IPS DF 6.9 (cell line): ENCODE data around the gene VEGFB.
"Not testable (repeated sequence)": the region's sequence is repeated elsewhere in the genome, so short reads cannot be mapped to it uniquely, and the experiment has no call there.

Experiments used
- DNase-seq: peaks from one replicate; pipeline ENCODE4 v3.0.0-alpha.2; 2013; ENCODE audit warnings: low read depth, low spot score
- H3K27ac ChIP-seq: one replicate; pipeline ENCODE4 v1.5.1; 2013; ENCODE audit warnings: low read length, control low read depth
- H3K27me3 ChIP-seq: 2 replicates; pipeline ENCODE4 v1.6.1; 2013; ENCODE audit warnings: mild to moderate bottlenecking, low read length; ENCODE audit not compliant: control insufficient read depth, insufficient read depth
- H3K36me3 ChIP-seq: 2 replicates; pipeline ENCODE4 v1.6.1; 2013; ENCODE audit warnings: low read length; ENCODE audit not compliant: control insufficient read depth, insufficient read depth
- H3K4me1 ChIP-seq: 2 replicates; pipeline ENCODE4 v1.6.1; 2013; ENCODE audit warnings: low read length; ENCODE audit not compliant: control insufficient read depth, insufficient read depth
- H3K4me3 ChIP-seq: 2 replicates; pipeline ENCODE4 v1.5.1; 2013; ENCODE audit warnings: mild to moderate bottlenecking, low read length
- H3K9me3 ChIP-seq: 2 replicates; pipeline ENCODE4 v1.6.1; 2013; ENCODE audit warnings: low read length, inconsistent platforms; ENCODE audit not compliant: control insufficient read depth, insufficient read depth
- WGBS: extraction: QIAGEN DNeasy Blood & Tissue Kit; methylation state at CpG from one replicate; pipeline ENCODE4 v1.1.7; 2013; ENCODE audit warnings: mixed read lengths, missing lambda C conversion rate; ENCODE audit not compliant: insufficient read length, insufficient coverage; 5-methylcytosine and 5-hydroxymethylcytosine counted together

VEGFB gene

DNA sequence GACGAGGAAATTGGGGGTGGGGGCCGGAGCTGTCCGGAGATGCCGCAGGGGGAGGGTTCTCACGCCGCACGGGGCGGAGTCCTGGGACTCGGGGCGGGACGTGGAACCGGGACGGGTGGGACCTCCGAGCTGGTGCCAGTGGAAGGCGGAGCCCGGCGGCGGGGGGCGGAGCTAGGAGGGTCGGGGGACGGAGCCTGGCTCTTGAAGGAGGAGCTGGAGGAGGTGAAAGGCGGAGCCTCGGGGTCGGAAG is 6.8 kb downstream of the VEGFB start:
- no peaks in the 10 kb centered on the region for H3K27me3 ChIP-seq

DNA sequence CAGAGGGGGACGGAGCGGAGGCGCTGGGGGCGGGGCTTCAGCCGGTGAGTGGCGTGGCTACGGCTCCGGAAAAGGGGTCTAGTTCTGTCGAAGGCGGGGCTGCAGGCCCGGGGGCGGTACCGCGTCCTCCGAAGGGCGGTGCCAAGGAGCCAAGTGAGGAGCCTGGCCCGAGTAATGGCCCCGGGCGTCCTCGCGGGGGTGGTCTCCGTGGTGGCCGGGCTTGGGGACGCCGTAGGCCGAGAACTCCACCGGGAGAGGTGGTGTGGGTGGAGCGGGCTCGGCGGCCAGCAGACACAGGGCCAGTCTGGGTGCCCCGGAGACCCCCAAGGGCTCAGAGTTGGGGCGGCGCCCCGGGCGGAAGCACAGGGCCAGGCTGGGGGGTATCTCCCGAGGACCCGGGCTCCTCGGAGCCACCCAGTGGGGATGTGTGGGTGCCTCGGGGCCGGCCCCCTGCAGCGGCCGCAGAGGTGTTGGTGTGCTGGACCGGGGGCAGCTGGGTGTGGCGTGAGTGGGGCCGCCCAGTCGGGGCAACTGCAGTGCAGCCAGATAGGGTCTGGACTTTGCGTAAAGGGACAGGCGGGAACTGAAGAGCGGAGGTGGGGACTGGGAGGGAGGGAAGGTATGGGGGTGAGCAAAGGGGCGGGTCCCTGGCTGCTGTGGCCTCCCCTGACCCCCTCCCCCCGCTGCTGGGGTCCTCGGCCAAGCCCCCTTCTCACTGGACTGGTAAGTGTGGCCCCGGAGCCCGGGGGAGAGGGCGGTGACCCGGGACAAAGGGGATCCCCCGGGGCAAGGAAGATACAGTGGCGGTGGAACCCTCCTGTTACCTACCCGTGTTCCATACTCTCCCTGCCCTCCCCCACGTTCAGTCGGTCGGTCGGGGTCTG is 7.3 kb downstream of the VEGFB start:
- Histone ChIP-seq H3K27me3 (no peaks in the 10 kb centered on the region), H3K27ac (no peak overlapping the region), H3K4me3 (peak overlapping the region; percentile 57), H3K36me3 (peaks cover 18% of the 10 kb centered on the region; the same call in 1 of the 2 replicates), H3K4me1 (peaks cover 5% of the 10 kb centered on the region), H3K9me3 (no peaks in the 10 kb centered on the region)
- WGBS, result no CpG with 5 or more reads among the region's 63 CpGs
- no peak for DNase-seq

More for the DNA sequence above, 6.8 kb downstream of the VEGFB start:
- DNase-seq, result no peak
- Histone ChIP-seq H3K27ac (no peak overlapping the region), H3K4me1 (peaks cover 5% of the 10 kb centered on the region), H3K36me3 (peaks cover 18% of the 10 kb centered on the region; the same call in 1 of the 2 replicates), H3K9me3 (no peaks in the 10 kb centered on the region), H3K4me3 (peak overlapping the region; percentile 73; the same call in 1 of the 2 replicates)
- no CpG with 5 or more reads among the region's 24 CpGs for WGBS

DNA sequence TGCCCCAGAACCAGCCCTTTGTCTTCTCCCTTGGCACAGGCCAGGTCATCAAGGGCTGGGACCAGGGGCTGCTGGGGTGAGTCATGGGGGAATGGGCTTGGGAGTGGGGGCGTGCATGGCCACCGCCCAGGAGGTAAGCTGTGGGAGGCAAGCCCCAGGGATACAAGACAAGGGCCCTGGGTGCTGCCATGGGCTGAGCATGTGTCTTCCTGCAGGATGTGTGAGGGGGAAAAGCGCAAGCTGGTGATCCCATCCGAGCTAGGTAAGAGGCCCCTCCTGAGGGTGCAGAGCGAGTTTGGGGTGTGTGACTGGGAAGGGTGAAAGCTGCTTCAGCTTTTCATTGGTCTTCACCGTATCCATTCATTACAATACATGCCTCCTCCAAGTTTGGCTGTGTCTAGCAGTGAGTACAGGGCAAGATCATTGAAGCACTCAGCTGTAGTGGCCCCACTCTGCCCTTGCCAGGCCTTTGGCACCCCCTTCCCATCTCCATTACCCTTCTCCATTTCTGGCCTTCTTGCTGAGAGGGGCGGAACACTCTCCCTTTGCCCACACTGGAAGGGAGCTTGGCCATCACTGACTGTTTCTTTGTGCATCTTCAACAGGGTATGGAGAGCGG is 9.0 kb downstream of the VEGFB start:
- no peak overlapping the region for H3K27ac ChIP-seq
- no CpG with 5 or more reads among the region's 8 CpGs for WGBS
- H3K36me3 ChIP-seq, result peaks cover 15% of the 10 kb centered on the region; the same call in 1 of the 2 replicates
- H3K9me3 ChIP-seq, result no peaks in the 10 kb centered on the region
- H3K4me3 ChIP-seq, result no peak overlapping the region
- DNase-seq, result no peak
- no peaks in the 10 kb centered on the region for H3K27me3 ChIP-seq
- H3K4me1 ChIP-seq, result peaks cover 8% of the 10 kb centered on the region

DNA sequence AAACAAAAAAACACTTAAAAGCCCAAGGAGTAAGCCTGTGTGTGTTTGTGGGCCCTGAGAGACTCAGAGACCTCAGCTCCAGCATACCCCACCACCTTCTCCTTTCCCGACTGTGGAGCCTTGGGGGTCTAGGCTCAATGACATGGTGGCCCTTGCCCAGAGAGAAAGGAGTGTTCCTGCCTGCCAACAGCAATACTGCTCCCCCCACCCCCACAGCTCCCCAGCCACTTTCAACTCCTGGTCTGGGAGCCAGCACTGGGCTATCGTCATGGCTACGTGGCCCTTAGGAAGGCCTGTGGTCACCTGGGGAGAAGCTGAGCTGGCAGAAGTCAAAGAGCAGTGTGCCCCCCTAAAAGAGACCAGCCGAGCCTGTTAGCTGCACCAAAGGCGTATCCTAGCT is 9.7 kb downstream of the VEGFB start:
- peaks cover 12% of the 10 kb centered on the region for H3K4me1 ChIP-seq
- peaks cover 11% of the 10 kb centered on the region; the same call in 1 of the 2 replicates for H3K36me3 ChIP-seq
- no peak overlapping the region for H3K27ac ChIP-seq
- H3K9me3 ChIP-seq, result no peaks in the 10 kb centered on the region
- H3K4me3 ChIP-seq, result no peak overlapping the region
- no peak for DNase-seq
- WGBS, result no CpG with 5 or more reads among the region's 5 CpGs
- H3K27me3 ChIP-seq, result no peaks in the 10 kb centered on the region

DNA sequence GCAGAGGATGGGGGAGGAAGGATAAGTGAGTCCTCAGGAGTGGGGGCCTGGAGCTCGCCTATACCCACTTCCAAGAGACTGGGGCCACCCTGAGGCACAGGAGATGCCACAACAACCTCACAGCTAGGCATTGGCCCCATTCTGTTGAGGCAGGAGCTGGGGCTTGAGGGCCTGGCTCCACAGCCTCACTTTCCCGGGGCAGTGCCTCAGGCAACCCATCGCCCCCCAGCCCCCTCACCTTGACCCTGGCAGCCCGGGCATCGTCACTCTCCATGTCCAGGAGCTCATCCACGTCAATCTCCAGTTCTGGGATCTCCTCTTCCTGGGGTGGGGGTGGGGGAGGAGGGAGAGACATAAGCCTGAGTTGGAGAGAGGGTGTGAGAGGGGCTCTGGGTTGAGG is 10.6 kb downstream of the VEGFB start:
- H3K9me3 ChIP-seq, result no peaks in the 10 kb centered on the region
- peak overlapping the region; percentile 87; the same call in 1 of the 2 replicates for H3K4me3 ChIP-seq
- DNase-seq, result no peak
- H3K27ac ChIP-seq, result no peak overlapping the region
- H3K36me3 ChIP-seq, result peaks cover 11% of the 10 kb centered on the region; the same call in 1 of the 2 replicates
- H3K4me1 ChIP-seq, result peaks cover 18% of the 10 kb centered on the region
- WGBS, result no CpG with 5 or more reads among the region's 6 CpGs
- H3K27me3 ChIP-seq, result no peaks in the 10 kb centered on the region

DNA sequence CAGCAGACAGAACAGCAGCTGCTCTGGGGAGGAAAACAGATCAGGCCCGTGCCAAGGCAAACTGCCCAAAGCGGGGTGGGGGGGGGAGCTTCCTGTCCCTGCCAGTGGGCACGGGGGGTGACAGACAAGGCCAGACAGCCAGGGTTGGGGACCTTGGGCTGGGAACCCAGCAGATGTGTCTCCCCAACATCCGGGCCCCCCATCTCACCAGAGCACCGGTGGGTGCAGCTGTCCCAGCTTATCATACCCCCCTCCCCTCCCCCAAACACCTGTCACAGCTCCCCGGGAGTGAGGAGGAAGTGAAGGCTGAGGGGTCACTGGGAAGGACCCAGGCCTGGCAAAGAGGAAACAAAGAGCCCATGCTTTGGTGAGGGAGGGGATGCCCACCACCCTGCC is 11.0 kb downstream of the VEGFB start:
- no CpG with 5 or more reads among the region's 6 CpGs for WGBS
- H3K4me3 ChIP-seq, result peak overlapping the region; percentile 87
- no peak for DNase-seq
- peaks cover 18% of the 10 kb centered on the region for H3K4me1 ChIP-seq
- H3K36me3 ChIP-seq, result peaks cover 11% of the 10 kb centered on the region; the same call in 1 of the 2 replicates
- no peaks in the 10 kb centered on the region for H3K27me3 ChIP-seq
- no peaks in the 10 kb centered on the region for H3K9me3 ChIP-seq
- H3K27ac ChIP-seq, result no peak overlapping the region

DNA sequence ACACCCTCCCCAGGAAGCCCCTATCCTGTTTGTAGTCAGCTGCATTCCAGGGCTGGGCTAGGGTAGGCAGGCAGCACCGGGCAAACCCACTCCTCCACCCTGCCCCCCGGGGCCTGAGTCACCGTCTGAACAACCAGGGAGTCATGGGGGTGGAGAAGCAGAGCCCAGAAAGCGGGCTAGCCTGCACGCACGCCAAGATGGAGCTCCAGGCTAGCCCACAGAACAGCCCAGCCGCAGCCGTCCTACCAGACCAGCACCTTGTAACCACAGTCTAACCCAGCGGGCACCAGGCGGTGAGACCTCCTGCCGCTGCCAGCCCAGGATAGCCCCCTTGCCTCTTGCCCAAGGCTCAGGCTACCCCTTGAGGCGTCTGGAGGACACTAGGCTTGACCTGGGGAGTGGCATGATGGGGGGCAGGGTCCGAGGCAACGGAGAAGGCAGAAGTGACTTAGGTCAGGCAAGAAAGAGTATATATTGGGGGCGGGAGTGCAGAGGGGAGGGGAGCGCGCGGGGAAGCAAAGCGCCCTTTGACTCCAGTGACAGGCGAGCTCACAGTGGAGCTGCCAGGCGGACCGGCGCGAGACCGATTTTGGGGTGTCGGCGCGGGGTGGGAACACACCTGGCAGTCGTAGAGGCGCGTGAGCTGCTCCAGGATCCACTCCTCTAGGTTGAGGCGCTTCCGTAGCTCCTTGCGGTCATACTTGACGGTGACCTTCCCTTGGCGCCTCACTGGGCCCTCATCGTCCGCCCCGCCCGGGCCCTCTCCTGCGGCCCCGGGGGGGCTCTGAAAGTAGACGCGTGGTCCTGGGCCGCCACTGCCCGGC is 11.6 kb downstream of the VEGFB start:
- Histone ChIP-seq H3K4me1 (peaks cover 16% of the 10 kb centered on the region), H3K9me3 (no peaks in the 10 kb centered on the region), H3K4me3 (peak overlapping the region; percentile 87), H3K27me3 (no peaks in the 10 kb centered on the region), H3K27ac (no peak overlapping the region), H3K36me3 (peaks cover 11% of the 10 kb centered on the region; the same call in 1 of the 2 replicates)
- DNase-seq, result no peak
- WGBS, result no CpG with 5 or more reads among the region's 46 CpGs

DNA sequence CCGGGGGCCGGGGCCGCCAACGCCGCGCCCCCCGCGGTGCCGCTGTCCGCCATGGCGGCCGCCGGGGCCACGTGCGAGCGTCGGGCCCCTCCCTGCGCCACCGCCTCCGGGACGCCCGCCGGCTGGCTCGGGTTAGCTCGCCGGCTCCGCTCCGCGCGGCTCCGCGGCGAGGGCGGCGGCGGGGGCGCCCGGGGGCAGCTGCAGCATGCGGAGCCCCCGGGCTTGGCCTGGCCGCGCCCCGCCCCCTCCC is 12.2 kb downstream of the VEGFB start:
- Histone ChIP-seq H3K36me3 (peaks cover 11% of the 10 kb centered on the region; the same call in 1 of the 2 replicates), H3K4me3 (peak overlapping the region; percentile 87; the same call in 1 of the 2 replicates), H3K4me1 (peaks cover 16% of the 10 kb centered on the region)
- H3K9me3 ChIP-seq, H3K27ac ChIP-seq, H3K27me3 ChIP-seq, DNase-seq: not testable (repeated sequence)
- WGBS, result no CpG with 5 or more reads among the region's 43 CpGs

DNA sequence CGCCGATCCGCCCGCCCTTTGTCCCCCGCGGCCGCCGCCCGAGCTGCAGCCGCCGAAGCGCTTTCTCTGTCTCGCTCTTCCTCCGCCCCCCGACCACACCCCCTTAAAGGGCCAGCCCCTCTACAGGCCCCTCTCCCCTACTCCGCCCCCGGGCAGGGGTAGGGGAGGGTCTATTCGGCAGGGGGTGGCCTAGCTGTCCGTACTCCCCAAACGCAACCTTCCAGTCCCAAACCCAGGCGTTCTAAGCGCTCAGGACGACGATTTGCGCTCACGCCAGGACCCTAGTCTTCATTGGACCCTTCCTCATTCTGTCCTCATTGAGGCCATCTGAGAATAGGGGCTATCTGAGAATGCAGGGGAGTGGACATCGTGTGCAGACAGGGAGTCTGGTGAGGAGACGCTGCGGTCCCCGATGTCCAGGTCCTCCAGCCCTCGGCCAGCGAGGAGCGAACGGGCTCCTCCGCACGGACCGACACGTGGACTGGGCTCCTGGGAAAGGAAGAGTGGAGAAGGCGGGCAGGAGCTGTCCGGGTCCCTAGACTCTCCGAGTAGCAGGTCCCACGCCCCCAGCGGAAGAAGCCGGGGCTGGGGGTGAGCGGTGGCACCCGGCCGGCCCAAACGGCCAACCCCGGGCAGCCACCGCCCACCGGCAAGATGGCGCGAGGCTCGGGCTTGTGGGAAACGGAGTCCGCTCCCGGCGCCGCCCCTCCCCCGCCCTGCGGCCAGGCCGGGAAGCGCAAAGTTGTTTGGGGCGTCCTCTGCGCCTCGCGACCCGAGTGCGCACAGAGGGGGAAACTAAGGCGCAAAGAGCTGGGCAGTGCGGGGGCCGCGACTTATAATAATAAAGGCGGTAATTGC is 12.7 kb downstream of the VEGFB start, which contains the start of gene PPP1R14B:
Gene PPP1R14B (minus strand): TSS at position 73 of the 858 bp plus-strand sequence. CDS start 270 bp downstream, outside the sequence.
- Histone ChIP-seq H3K9me3 (no peaks in the 10 kb centered on the region), H3K27ac (no peak within 1 kb of the TSS), H3K4me3 (peak within 1 kb of the TSS; percentile 87), H3K4me1 (peaks cover 16% of the 10 kb centered on the region), H3K27me3 (no peaks in the 10 kb centered on the region), H3K36me3 (peaks cover 11% of the 10 kb centered on the region; the same call in 1 of the 2 replicates)
- WGBS, result no CpG with 5 or more reads among the region's 74 CpGs
- no peak for DNase-seq
